GM19351 (cell line): ENCODE data around the gene PPP1R14B.

Source experiments
- ATAC-seq: cut with Tn5 transposase; IDR thresholded peaks from one replicate; pipeline ENCODE4 v1.9.1; 2021; ENCODE audit warnings: mild to moderate bottlenecking, moderate library complexity; ENCODE audit not compliant: unreplicated experiment

PPP1R14B gene

DNA sequence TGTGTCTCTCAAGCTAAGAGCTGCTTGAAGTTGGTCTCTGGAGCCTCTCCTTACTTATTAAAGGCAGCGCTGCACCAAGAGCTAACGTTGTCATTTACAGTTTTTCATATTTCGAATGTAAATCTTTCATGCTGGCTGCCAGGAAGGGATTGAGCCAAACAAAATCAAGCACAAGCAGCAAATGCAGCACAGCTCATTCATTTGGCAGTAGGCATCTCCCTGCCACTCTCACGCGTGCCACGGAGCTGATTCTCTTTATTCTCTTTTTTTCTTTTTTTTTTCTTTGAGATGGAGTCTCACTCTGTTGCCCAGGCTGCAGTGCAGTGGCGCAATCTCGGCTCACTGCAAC, 13.8 kb downstream of the PPP1R14B start:
- no peak for ATAC-seq

DNA sequence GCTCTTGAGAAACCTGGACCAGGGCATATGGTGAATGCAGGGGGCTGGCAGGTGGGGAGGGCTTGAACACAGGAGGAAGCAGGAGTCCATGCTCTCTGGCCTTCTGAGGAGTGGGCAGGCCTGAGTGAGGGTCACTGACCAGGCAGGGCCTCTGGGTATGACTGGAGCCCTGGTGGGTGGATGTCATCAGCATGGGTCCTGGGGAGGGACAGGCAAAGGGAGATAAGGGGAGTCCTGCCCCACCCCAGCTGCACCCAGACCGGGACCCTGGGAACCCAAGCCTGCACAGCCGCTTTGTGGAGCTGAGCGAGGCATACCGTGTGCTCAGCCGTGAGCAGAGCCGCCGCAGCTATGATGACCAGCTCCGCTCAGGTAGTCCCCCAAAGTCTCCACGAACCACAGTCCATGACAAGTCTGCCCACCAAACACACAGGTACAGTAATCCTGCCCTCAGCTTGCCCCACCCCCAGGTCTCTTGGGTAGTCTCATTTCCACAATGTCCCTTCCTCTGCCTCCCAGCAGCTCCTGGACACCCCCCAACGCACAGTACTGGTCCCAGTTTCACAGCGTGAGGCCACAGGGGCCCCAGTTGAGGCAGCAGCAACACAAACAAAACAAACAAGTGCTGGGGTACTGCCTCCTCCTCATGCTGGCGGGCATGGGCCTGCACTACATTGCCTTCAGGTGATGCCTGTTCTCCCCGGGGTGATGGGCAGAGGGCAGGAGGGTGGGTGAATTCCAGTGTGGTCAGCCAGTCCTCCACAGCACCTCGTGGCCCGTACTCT, 14.4 kb downstream of the PPP1R14B start:
- no peak for ATAC-seq

DNA sequence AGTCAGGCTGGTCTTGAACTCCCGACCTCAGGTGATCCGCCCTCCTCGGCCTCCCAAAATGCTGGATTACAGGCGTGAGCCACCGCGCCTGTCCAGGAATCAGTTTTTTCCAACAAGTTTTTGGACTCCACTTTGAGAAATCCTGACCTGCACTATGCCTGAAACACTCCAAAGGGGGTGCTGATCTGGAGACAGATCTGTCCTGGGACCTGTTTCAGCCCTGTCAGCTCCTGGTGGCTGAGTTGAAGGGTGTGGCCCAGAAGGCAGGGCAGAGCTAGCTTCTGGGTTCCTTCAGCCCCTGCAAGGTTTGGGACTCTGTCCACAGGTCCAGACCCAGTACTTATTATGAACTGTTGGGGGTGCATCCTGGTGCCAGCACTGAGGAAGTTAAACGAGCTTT, 15.2 kb downstream of the PPP1R14B start:
- no peak for ATAC-seq

DNA sequence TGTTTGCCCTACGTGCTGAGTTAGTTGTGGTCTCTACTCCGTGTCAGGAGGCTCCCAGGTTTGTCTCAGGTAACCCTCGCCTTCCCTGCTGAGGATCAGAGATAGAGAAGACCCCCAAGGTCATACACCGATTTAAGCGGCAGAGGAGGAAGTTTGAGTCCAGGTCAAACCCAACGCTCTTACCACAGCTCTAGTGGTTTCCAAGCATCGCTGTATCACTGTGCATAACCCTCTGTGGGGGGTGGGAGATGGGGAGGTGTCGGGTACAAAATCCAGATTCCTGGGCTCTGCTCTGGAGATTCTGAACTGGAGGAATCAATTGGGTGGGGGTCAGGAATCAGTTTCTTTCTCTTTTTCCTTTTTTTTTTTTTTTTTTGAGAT, 15.8 kb downstream of the PPP1R14B start:
- no peak for ATAC-seq

DNA sequence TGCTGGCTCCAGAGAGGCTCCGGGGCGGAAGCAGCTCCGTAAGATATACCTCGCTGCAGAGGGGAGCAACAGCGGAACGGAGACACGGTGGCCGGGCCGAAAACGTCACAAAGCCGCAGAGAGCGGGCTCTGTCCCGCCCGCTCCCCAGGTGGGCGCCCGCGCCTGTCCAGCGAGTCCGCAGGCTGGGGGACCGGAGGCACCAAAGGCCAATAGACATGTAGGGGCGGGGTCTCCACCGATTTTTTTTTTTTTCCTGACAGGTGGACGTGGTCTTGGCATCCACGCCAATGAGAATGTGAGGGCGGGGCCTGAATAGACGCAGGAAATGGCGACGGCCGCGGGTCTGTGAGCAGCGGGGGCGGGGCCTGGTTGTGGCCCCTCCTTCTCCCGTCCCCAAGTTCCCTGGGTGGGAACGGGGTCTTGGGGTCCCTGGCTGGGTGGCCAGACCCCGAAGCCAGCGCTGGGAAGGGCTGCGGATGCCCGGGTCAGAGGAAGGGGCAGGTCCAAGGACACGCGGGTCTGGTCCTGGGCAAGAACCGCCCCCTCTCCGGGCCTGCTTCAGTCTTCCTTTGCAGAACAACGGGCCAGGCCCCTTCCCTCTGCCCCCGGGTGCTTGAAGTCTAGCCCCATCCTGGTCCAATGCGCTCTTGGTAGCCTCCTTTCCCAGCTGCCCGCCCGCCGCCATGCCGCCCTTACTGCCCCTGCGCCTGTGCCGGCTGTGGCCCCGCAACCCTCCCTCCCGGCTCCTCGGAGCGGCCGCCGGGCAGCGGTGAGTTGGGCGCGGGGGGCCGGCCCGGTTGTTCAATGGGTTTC, 16.4 kb downstream of the PPP1R14B start, which contains the start of gene DNAJC4:
Gene DNAJC4 (plus strand): TSS at position 378 of the 814 bp plus-strand sequence. CDS start 307 bp downstream, at position 685.
- peak; percentile 38 for ATAC-seq

DNA sequence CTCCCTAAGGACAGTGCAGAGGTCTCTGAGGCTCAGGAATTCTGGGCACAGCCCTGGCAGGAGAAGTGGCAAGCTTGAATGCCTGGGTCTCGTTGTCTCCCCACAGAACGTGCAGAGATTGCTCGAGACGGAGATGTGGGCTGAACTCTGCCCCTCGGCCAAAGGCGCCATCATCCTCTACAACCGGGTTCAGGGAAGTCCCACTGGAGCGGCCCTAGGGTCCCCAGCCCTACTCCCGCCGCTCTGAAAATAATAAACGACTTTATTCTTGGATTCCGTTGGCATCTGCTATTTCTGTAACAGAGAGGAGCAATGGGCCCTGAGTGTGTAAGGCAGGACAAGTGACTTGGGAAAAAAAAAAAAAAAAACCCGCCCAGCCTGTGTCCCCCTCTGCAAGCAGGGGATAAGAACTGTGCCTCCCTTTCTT, 17.0 kb downstream of the PPP1R14B start:
- ATAC-seq, result no peak

DNA sequence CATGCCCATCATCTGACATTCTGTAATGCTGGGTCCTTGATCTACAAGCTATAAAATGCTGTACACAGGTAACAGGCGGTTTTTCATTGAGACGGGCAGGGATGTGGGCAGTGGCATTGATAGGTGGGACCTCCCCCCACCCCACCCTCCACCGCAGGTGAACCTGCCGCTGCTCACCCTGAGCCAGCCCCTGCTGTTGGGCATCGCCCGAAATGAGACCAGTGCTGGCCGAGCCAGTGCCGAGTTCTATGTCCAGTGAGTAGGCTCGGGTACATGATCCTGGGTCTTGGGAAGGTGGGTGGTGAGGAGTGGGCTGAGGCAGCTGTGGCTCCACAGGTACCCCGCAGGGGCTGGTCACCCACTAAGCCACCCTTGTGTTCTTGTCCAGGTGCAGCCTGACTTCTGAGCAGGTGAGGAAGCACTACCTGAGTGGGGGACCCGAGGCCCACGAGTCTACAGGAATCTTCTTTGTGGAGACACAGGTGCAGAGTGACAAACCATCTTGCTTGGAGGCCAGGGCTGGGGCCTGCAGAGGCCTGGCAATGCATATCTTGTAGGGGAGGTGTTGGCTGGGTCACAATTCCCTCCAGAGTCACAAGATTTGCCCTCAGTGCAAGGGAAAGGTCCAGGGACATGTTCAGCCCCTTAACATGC, 17.5 kb downstream of the PPP1R14B start:
- no peak for ATAC-seq

DNA sequence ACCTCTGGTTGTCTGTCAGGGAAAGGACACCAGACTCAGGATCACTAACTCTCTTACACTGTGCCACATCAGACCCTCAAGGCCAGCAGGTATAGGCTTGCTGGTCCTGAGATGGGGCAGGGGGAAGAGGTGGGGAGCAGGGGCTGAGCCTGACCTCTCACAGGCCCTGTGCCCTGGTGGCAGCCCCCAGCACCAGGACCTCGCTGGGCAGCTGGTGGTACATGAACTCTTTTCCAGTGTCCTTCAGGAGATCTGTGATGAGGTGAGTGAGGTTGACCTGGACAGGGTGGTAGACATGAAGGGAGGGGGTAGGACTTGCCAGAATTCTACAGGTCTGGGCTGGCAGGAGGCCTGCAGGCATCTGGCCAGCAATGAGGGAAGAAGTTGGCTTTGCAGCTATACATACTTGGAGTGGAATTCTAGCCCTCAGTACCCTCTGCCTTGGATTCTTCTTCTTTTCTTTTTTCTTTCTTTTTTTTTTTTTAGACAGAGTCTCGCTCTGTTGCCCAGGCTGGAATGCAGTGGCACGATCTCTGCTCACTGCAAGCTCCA, 19.3 kb downstream of the PPP1R14B start:
- ATAC-seq, result no peak

DNA sequence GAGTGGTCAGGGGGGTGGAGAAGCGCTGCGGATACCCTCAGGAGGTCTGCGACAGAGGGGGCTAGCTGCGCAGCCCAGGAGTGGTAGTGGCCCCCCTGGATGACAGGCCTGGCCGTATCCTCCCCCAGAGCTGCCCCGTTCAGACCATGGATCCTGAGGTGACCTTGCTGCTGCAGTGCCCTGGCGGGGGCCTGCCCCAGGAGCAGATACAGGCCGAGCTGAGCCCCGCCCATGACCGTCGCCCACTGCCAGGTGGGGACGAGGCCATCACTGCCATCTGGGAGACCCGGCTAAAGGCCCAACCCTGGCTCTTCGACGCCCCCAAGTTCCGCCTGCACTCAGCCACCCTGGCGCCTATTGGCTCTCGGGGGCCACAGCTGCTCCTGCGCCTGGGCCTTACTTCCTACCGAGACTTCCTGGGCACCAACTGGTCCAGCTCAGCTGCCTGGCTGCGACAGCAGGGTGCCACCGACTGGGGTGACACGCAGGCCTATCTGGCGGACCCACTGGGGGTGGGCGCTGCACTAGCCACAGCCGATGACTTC, 20.2 kb downstream of the PPP1R14B start:
- no peak for ATAC-seq

DNA sequence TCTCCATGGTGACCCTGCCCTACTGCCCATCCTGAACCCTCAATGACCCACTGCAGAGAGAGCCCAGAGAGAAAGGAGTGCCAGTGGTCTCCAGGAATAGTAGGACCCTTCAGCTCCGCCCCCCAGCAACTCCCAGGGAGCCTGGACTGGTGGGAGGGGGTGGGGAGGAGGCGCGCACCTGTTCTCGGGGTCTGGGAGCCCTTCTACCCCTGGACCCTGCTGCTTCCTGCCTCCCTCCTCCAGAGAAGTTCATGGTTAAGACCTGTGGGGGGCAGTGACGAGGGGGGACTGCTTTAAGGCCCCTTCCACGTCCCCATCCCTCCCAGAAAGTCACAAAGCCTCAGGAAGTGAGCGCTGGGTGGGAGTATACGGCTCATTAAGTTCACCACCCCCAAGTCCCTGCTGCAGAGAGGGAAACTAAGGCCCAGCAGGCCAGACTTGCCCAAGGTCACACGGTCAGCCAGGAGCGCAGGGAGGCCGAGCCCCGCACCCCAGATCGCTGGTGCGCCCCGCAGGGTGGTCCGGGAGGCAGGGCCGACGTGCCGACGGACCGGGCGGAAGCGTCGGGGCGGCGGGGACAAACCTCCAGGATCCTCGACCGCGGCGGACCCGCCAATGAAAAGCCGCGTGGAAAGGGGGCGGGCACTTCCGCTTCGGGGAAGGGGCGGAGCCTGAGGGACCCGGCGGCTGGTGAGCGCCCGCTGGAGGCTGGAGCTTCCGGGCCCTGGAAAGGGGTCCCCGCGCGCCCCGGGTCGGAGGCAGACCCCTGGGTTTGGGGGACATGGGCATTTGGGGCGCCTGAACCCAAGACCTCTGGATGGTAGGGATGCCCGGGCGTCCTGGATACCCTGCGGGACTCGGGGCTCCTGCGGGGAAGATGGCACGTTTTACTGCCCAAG, 20.9 kb downstream of the PPP1R14B start, which contains the start of the genes NUDT22 and TRPT1:
Gene NUDT22 (plus strand): TSS at position 667 of the 899 bp plus-strand sequence. CDS start 379 bp downstream, outside the sequence.
Gene TRPT1 (minus strand): TSS at position 579 of the 899 bp plus-strand sequence. CDS start 326 bp downstream, at position 253.
- peak; percentile 53 for ATAC-seq

DNA sequence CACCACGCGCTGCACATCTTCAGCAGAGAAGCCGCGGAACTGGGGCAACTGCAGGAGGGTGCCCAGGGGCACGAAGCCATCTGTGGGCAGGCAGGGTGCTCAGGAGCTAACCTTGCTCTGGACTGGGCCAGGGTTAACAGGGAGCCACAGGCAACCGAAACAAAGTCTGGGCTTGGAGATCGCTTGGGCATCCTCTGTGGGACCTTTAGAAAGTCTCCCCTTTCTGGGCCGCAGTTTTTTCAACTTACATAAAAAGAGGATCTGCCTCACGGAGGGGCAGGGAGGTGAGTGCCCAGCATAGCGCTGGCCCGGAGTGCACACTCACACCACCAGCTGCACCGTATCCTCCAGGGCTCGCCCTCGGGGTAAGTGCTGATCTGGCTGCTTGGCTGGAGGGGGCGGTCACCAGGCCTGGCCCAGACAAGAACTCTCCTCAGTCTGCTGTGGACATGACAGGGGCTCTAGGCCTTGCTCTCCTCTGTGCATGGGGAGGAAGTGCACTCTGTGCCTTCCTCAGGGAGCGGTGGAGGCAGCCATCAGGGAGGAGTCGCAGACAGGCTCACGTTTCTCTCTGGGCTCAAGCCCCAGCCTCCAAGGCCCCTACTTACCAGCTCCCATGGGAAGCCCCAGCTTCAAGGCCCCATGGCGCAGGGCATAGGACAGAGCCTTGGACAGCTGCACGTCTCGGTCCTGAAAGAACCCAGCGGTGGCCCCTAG, 21.7 kb downstream of the PPP1R14B start:
- ATAC-seq, result no peak

DNA sequence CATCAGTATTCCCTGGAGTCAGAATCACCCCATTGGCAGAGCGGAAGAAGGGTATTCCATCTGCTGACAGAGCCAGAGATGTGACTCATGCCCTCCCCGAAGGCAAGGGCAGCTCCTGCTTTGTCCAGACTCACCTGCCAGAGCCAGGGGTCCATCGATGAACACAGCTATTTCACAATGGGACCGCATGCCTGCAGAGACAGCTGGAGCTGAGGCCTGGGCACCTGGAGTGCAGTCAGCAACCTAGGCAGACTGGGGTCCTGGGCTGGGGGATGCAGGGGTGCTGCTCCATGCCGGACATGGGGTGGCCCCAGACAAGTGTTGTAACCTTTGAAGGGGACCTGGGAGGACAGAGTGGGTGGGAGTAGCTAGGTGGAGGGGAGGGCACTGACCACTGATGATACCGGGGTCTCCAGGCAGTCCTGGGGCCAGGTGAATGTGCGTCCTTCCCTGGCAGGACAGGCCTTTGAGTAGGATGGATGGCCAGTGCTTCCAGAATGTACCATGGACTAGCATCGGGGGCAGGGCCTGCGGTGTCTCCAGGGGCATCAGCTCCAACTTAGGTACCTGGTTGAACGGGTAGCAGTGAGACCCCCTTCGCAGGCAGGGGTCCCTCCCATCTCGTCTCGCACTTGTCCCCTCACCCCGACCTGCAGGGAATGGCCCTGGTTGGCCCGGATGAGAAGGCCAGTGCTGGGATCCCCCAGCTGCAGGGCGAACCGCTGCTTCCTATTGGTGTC, 22.4 kb downstream of the PPP1R14B start:
- no peak for ATAC-seq

DNA sequence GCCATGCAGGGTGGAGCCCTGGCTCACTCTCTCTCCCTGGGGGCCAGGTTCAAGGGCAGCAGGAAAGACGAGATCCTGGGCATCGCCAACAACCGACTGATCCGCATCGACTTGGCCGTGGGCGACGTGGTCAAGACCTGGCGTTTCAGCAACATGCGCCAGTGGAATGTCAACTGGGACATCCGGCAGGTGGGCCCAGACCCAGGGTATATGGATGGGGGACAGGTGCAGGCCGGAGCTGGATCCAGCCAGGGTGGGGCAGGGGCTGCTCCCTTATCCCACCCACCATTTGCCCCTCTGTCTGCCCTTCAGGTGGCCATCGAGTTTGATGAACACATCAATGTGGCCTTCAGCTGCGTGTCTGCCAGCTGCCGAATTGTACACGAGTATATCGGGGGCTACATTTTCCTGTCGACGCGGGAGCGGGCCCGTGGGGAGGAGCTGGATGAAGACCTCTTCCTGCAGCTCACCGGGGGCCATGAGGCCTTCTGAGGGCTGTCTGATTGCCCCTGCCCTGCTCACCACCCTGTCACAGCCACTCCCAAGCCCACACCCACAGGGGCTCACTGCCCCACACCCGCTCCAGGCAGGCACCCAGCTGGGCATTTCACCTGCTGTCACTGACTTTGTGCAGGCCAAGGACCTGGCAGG, 23.6 kb downstream of the PPP1R14B start:
- ATAC-seq, result no peak

DNA sequence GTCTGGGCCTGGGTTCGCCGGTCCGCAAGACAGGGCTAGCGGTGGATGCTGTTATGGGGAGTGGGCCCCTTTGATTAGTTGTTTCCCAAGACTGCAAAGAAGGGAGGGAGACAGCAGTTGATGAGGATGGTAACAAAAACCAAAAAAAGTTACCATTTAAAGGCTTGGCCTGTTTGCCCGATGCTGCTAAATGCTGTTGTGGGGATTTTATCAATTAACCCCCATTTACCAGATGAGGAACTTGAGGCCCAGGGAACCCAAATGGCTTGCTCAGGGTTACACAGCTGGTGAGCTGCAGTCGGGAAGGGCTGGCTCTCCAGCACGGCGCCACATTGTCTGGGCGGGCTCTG, 24.1 kb downstream of the PPP1R14B start:
- no peak for ATAC-seq

DNA sequence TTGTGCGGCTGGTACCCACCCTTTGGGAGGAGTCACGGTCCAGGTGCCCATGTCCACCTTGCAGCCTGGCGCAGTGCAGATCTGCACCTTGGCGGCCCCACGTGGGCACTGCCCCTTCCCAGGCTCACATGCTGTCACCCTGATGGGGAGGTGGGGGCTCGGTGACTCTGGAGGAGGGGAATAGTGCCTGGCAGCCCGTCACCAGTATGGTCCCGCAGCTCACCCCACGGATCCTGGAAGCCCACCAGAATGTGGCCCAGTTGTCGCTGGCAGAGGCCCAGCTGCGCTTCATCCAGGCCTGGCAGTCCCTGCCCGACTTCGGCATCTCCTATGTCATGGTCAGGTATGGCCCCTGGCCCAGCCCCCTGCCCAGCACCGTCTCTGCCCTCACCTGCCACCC, 25.9 kb downstream of the PPP1R14B start:
- ATAC-seq, result no peak

DNA sequence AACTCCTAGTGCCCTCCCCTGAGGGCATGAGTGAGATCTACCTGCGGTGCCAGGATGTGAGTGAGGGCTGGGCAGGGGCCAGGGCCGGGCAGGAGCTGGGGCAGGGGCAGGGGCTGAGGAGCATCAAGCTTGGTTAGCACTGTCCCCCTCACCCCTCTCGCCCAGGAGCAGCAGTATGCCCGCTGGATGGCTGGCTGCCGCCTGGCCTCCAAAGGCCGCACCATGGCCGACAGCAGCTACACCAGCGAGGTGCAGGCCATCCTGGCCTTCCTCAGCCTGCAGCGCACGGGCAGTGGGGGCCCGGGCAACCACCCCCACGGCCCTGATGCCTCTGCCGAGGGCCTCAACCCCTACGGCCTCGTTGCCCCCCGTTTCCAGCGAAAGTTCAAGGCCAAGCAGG, 26.5 kb downstream of the PPP1R14B start:
- no peak for ATAC-seq

DNA sequence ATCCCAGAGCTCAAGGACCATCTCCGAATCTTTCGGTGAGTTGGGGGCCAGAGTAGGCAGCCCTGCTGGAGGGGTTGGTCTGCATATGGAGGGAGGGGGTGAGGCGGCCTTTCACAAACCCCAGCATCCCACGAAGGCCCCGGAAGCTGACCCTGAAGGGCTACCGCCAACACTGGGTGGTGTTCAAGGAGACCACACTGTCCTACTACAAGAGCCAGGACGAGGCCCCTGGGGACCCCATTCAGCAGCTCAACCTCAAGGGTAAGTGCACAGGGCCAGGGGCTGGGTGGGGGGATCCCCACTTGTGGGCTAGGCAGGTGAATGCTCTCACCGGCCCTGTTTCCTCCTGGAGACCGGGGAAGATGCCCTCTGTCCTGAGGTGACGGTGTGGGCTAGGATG, 27.0 kb downstream of the PPP1R14B start:
- ATAC-seq, result no peak

DNA sequence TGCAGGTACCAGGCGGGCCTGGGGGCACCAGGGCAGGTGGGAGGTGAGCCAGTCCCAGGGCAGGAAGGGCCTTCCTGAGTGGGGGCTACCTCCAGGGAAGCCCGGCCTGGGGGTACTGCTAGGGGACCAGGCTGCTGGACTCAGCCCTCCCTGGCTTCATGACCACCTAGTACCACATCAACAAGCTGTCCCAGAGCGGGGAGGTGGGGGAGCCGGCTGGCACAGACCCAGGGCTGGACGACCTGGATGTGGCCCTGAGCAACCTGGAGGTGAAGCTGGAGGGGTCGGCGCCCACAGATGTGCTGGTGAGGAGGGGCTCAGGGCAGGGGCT, 27.4 kb downstream of the PPP1R14B start:
- no peak for ATAC-seq
